NT2/D1 (cell line): Measurements from ENCODE around the gene ZNF804B.

Experiments used
- DNase-seq: peaks from one replicate; pipeline ENCODE4 v3.0.0-alpha.2; 2011; ENCODE audit warnings: low read depth, low spot score
- H3K27me3 ChIP-seq: 2 replicates; pipeline ENCODE4 v1.6.0; 2011; ENCODE audit warnings: mild to moderate bottlenecking; ENCODE audit not compliant: insufficient read length, insufficient read depth
- H3K36me3 ChIP-seq: 2 replicates; pipeline ENCODE4 v1.6.1; 2011; ENCODE audit warnings: mild to moderate bottlenecking, low read length, mixed read lengths; ENCODE audit not compliant: insufficient read depth, insufficient read length
- H3K4me1 ChIP-seq: 2 replicates; pipeline ENCODE4 v1.5.1; 2011; ENCODE audit not compliant: insufficient read depth, insufficient read length
- H3K4me3 ChIP-seq: 2 replicates; pipeline ENCODE4 v1.5.1; 2011; ENCODE audit warnings: low read depth; ENCODE audit not compliant: insufficient read length
- H3K9ac ChIP-seq: 2 replicates; pipeline ENCODE4 v1.6.0; 2011; ENCODE audit warnings: low read depth; ENCODE audit not compliant: insufficient read length
- H3K9me3 ChIP-seq: 2 replicates; pipeline ENCODE4 v1.5.1; 2011; ENCODE audit warnings: mild to moderate bottlenecking, low read length; ENCODE audit not compliant: insufficient read depth
- SUZ12 ChIP-seq: IDR thresholded peaks from 2 replicates; pipeline ENCODE4 v1.6.1; 2011; ENCODE audit not compliant: insufficient read length, insufficient read depth; ENCODE audit errors: extremely low read depth
- YY1 ChIP-seq: IDR thresholded peaks from 2 replicates; pipeline ENCODE4 v1.6.1; 2011; ENCODE audit not compliant: insufficient read length, insufficient read depth
- ZNF274 ChIP-seq: IDR thresholded peaks from 2 replicates; pipeline ENCODE4 v1.6.1; 2011; ENCODE audit warnings: mild to moderate bottlenecking, low read depth, low read length

The ZNF804B gene

DNA sequence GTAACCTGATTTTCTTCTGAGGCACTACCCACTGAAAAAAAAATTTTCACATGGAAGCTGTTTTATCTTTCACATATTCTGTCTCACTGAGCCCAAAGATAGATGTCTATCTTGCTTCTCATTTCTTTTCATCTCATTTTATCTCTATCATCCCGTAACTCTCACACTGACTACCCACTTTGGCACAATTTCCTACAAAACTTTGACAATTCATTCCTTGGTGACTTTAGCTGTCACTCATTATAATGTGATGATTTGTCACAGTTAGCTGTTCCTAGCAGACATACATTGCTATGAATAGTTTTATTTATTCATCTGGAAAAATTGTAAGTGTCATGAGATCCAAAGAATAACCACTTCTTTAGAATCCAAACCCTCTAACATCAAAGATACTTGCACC lies 625.9 kb downstream of the ZNF804B start:
- Histone ChIP-seq H3K9me3 (peaks cover 7% of the 10 kb centered on the region; the same call in 1 of the 2 replicates), H3K4me3 (no peak overlapping the region), H3K36me3 (no peaks in the 10 kb centered on the region), H3K27me3 (no peaks in the 10 kb centered on the region), H3K4me1 (no peaks in the 10 kb centered on the region), H3K9ac (no peak overlapping the region)
- TF ChIP-seq ZNF274 (no peak), YY1 (no peak), SUZ12 (no peak)
- no peak for DNase-seq
